ENCODE data around the gene MYH11. TPM values are rescaled to one million over a fixed set of nuclear protein-coding genes. Genes with fewer than 3 reads are reported as not detected.

MYH11 gene
- total RNA-seq, 1 experiment from 2014 or later, result not detected

- Histone ChIP-seq H3K4me3 (ENCODE audit: low read depth, low read length) (no peak overlapping the region), H3K36me3 (ENCODE audit: control insufficient read depth, insufficient read depth, low read length) (no peaks in the 10 kb centered on the region), H3K9me3 (no peaks in the 10 kb centered on the region), H3K4me1 (no peaks in the 10 kb centered on the region), H3K27me3 (replicated peaks; ENCODE audit: control insufficient read depth, insufficient read depth, low read length) (no peaks in the 10 kb centered on the region)
- Mint-ChIP-seq H3K36me3 (ENCODE audit: insufficient read depth, unreplicated experiment) (peaks cover 22% of the 10 kb centered on the region), H3K4me1 (ENCODE audit: low read depth, unreplicated experiment) (no peaks in the 10 kb centered on the region), H3K9me3 (ENCODE audit: unreplicated experiment) (no peaks in the 10 kb centered on the region), H3K4me3 (ENCODE audit: unreplicated experiment) (no peak overlapping the region), H3K27ac (ENCODE audit: unreplicated experiment) (no peak overlapping the region), H3K27me3 (ENCODE audit: insufficient read depth, unreplicated experiment) (no peaks in the 10 kb centered on the region)
- no peak for DNase-seq
- BruUV-seq (replicated peaks), result no TSS peak
- ChIA-PET CTCF (interaction anchor here (0.6 kb wide), 1 partner anchor 54 kb away, joined by 3 read pairs; no protein-coding TSS in a partner anchor), POLR2A (no interaction called here)
- no peak for TF ChIP-seq CTCF (IDR thresholded peaks at IDR 0.05; ENCODE audit: insufficient read depth in 1 of 2, low read depth in 1 of 2, low read length in 1 of 2, severe bottlenecking in 1 of 2, unreplicated experiment in 1 of 2)
- intact Hi-C loops (cut with micrococcal nuclease; ENCODE audit: unreplicated experiment), result loop anchor here (10.0 kb wide), 1 partner anchor 141 kb away; no protein-coding TSS in a partner anchor
Observed at GRCh38 chr16:15873737-15874136, 16.9 kb upstream of the MYH11 start.

DNA sequence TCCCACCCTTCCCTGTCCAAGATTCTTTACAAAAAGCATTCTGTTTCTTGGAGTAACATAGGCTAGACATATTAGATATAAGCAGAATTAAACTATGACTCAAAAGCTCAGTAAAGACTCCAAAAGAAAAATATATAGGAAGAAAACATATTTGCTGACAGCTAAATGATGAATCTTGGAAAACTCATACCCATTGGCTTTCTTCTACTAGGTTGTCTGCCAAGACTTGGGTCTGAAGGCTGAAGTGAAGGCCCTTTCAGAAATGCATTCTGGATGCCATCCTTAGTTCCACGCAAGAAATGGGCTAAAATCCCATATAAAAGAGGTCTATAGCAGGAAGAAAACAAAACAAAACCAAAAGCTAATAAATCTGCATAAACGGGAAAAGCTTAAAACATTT lies 16.5 kb upstream of the MYH11 start:
- POLR2A ChIA-PET, result no interaction called here
- Histone ChIP-seq H3K4me1 (no peaks in the 10 kb centered on the region), H3K27me3 (replicated peaks; ENCODE audit: control insufficient read depth, insufficient read depth, low read length) (no peaks in the 10 kb centered on the region), H3K4me3 (ENCODE audit: low read depth, low read length) (no peak overlapping the region), H3K9me3 (no peaks in the 10 kb centered on the region), H3K36me3 (ENCODE audit: control insufficient read depth, insufficient read depth, low read length) (no peaks in the 10 kb centered on the region)
- intact Hi-C loops (cut with micrococcal nuclease; ENCODE audit: unreplicated experiment), result loop anchor here (10.0 kb wide), 1 partner anchor 142 kb away; no protein-coding TSS in a partner anchor
- no peak for DNase-seq
- no TSS peak for BruUV-seq (replicated peaks)
- Mint-ChIP-seq H3K4me1 (ENCODE audit: low read depth, unreplicated experiment) (no peaks in the 10 kb centered on the region), H3K4me3 (ENCODE audit: unreplicated experiment) (no peak overlapping the region), H3K27me3 (ENCODE audit: insufficient read depth, unreplicated experiment) (no peaks in the 10 kb centered on the region), H3K36me3 (ENCODE audit: insufficient read depth, unreplicated experiment) (peaks cover 22% of the 10 kb centered on the region), H3K9me3 (ENCODE audit: unreplicated experiment) (no peaks in the 10 kb centered on the region), H3K27ac (ENCODE audit: unreplicated experiment) (no peak overlapping the region)
- TF ChIP-seq CTCF (IDR thresholded peaks at IDR 0.05; ENCODE audit: insufficient read depth in 1 of 2, low read depth in 1 of 2, low read length in 1 of 2, severe bottlenecking in 1 of 2, unreplicated experiment in 1 of 2), result no peak
- CTCF ChIA-PET, result no interaction called here

DNA sequence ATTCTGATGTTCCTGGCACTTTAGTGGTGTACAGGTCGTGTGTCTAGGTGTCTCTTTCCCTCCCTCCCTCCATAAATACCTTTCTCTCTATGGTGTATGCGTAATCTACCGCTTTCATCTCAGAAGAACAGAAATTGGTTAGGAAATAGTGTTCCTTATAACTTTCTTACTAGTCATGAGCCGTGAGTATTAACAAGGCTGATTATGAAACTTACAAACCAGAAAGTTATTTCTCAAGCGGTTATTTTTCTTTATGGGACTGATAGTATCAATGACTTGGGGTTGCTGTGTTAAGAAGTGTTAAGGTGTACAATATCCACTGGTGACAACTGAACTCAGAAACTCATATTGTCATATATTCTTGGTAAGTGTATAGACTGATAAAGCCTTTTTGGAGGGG lies 13.2 kb upstream of the MYH11 start:
- TF ChIP-seq CTCF (IDR thresholded peaks at IDR 0.05; ENCODE audit: insufficient read depth in 1 of 2, low read depth in 1 of 2, low read length in 1 of 2, severe bottlenecking in 1 of 2, unreplicated experiment in 1 of 2), result no peak
- Histone ChIP-seq H3K4me3 (ENCODE audit: low read depth, low read length) (no peak overlapping the region), H3K4me1 (no peaks in the 10 kb centered on the region), H3K36me3 (ENCODE audit: control insufficient read depth, insufficient read depth, low read length) (no peaks in the 10 kb centered on the region), H3K27me3 (replicated peaks; ENCODE audit: control insufficient read depth, insufficient read depth, low read length) (no peaks in the 10 kb centered on the region), H3K9me3 (no peaks in the 10 kb centered on the region)
- peaks cover 6% of the 10 kb centered on the region for H3K36me3 Mint-ChIP-seq (ENCODE audit: insufficient read depth, unreplicated experiment)
- no peak overlapping the region for H3K27ac Mint-ChIP-seq (ENCODE audit: unreplicated experiment)
- H3K27me3 Mint-ChIP-seq (ENCODE audit: insufficient read depth, unreplicated experiment), result no peaks in the 10 kb centered on the region
- intact Hi-C loops (cut with micrococcal nuclease; ENCODE audit: unreplicated experiment), result loop anchor here (10.0 kb wide), 1 partner anchor 145 kb away; no protein-coding TSS in a partner anchor
- H3K4me3 Mint-ChIP-seq (ENCODE audit: unreplicated experiment), result no peak overlapping the region
- no peaks in the 10 kb centered on the region for H3K9me3 Mint-ChIP-seq (ENCODE audit: unreplicated experiment)
- BruUV-seq (replicated peaks), result no TSS peak
- CTCF ChIA-PET, result no interaction called here
- DNase-seq, result no peak
- H3K4me1 Mint-ChIP-seq (ENCODE audit: low read depth, unreplicated experiment), result no peaks in the 10 kb centered on the region
- POLR2A ChIA-PET, result no interaction called here

Measured in Caco-2 (cell line).